GM21390 (cell line): ENCODE results near the gene CARD10.

Source experiments
- ATAC-seq: cut with Tn5 transposase; IDR thresholded peaks from one replicate; pipeline ENCODE4 v1.9.1; 2021; ENCODE audit not compliant: unreplicated experiment

The CARD10 gene, protein sequence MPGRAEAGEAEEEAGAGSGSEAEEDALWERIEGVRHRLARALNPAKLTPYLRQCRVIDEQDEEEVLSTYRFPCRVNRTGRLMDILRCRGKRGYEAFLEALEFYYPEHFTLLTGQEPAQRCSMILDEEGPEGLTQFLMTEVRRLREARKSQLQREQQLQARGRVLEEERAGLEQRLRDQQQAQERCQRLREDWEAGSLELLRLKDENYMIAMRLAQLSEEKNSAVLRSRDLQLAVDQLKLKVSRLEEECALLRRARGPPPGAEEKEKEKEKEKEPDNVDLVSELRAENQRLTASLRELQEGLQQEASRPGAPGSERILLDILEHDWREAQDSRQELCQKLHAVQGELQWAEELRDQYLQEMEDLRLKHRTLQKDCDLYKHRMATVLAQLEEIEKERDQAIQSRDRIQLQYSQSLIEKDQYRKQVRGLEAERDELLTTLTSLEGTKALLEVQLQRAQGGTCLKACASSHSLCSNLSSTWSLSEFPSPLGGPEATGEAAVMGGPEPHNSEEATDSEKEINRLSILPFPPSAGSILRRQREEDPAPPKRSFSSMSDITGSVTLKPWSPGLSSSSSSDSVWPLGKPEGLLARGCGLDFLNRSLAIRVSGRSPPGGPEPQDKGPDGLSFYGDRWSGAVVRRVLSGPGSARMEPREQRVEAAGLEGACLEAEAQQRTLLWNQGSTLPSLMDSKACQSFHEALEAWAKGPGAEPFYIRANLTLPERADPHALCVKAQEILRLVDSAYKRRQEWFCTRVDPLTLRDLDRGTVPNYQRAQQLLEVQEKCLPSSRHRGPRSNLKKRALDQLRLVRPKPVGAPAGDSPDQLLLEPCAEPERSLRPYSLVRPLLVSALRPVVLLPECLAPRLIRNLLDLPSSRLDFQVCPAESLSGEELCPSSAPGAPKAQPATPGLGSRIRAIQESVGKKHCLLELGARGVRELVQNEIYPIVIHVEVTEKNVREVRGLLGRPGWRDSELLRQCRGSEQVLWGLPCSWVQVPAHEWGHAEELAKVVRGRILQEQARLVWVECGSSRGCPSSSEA

DNA sequence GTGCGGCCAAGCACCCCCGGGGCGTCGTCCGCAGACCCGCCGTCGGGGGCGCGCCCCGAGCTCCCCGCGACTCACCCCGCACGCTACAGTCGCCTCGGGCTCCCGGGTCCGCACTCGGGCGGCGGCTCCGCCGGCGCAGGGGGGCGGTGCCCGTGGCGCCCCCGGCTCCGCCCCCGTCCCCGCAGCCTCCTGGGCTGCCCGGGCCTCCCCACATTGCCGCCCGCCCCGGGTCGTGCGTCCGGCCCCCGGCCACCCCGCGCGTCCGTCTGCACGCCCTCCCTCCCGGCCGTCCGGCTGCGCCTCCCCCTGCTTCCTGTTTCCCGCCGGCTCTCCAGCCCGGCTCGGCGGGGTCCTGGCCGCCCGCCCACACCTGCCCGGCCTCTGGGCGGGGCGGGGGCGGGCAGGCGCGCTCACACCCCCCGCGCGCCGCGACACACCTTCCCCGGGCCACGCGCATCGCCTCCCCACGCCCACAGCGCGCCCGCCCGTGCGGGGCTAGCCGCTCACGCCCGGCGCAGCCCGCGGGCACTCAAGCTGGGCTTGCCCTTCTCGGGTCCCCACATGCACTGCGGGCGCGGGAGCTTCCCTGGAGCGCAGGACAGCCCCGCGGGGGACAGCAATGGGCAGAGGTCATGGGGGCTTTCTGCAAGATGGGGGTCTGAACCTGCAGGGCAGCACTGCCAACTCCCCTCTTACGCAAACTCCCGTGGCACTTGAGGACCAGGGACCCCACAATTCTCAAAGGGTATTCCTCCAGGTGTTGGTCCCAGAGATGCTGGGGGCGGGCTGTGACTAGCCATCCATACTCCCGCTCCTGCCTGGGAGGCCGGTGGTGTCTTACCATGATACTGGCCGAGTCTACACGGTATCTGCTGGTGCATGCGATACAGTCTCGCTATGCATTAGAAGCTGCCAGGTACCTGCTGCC, at the start of gene CARD10:
Gene CARD10, minus strand, starts transcription at position 148 of the 928 bp plus-strand sequence. CDS start 215 bp downstream, outside the sequence.
- ATAC-seq = no peak

DNA sequence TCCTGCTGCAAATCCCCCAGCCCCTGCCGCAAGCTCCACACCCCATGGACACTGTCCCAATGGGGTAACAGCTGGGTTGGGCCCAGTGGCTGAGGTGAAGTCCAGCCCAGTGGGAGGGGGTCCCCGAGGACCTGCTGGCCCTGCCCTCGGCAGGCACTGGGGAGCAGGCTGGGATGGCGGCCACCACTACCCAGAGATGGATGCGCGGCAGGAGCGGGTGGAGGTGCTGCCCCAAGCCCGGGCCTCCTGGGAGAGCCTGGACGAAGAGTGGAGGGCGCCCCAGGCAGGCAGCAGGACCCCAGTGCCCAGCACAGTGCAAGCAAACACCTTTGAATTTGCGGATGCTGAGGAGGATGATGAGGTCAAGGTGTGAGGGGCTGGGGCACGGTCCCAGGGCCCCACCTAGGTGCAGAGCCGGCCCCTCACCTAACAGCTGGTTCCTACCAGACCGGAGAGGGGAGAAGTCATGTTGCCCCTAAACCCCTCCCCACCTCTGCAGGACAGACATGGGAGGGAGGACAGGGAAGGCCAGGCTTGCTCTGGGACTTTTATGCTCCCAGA, 49.3 kb upstream of the CARD10 start:
- no peak for ATAC-seq

DNA sequence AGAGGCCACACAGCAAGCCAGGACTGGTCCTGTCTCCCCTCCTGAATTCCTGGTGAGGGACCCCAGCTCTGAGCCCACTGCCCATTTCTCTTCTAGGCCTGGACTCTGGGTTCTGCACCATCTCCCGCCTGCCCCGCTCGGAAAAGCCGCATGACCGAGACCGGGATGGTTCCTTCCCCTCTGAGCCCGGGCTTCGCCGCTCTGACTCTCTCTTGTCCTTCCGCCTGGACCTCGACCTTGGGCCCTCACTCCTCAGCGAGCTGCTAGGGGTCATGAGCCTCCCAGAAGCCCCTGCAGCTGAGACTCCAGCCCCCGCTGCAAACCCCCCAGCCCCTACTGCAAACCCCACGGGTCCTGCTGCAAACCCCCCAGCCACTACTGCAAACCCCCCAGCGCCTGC, 48.8 kb upstream of the CARD10 start:
- no peak for ATAC-seq

DNA sequence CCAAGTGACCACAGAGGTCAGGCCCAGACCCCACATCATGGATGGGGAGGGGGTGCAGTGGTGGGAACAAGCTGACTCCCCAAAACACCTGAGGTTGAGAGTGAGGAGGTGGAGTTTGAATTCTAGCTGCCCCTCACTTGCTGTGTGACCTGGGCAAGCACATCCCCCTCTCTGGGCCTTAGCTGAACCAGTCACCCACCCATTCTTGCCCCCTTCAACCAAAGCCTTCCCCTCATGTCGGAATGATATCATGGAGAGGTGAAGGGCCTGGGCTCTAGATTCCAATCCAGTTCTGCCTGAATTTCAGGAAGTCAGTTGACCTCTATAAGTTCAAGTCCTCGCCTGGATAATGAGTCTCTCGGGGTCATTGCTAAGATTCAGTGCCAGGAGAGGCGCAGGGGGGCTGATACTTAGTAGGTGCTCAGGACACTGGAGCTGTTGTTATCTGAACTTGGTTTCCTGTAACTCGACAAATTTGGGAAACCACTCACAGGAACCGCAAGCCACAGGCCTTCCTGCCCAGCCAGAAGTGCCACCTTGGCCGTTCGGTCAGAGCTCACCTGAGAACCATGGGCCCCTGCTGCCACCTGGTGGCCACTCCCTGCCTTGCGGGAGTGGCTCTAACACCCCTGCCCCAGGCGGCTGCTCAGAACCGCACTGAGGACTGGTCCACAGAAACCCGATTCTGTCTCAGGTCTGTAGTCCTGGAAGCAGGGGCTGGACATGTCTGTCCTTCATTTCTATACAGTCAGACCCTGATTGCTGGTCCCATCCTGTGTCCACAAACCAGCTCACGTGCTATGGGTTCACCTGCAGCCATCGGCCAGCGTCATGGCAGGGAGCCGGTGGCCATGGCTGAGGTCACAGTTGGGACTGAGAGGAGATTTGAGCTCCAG, 47.9 kb upstream of the CARD10 start:
- ATAC-seq = no peak

DNA sequence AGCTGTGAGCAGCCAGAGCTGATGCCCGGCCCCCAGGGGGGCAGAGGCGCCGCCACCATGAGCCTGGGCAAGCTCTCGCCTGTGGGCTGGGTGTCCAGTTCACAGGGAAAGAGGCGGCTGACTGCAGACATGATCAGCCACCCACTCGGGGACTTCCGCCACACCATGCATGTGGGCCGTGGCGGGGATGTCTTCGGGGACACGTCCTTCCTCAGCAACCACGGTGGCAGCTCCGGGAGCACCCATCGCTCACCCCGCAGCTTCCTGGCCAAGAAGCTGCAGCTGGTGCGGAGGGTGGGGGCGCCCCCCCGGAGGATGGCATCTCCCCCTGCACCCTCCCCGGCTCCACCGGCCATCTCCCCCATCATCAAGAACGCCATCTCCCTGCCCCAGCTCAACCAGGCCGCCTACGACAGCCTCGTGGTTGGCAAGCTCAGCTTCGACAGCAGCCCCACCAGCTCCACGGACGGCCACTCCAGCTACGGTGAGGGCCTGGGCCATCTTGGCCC, 47.2 kb upstream of the CARD10 start:
- no peak for ATAC-seq

DNA sequence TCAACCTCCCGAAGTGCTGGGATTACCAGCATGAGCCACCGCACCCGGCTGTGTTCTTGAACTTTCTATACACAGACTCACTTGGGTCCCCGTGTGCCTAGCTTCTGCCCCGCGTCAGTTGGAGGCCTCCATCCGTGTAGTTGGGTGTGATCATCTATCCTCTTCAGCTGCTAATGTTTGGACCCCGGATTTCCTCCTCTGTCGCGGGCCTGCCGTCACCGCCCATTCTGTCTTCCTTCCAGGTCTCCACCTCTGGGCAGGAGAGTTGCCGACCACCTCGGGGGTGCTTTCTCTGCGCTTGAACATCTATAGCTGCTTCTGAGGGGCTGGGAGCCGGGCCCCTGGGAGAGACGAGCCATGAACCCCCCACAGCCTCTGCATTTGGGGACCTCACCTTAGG, 46.6 kb upstream of the CARD10 start:
- no peak for ATAC-seq

DNA sequence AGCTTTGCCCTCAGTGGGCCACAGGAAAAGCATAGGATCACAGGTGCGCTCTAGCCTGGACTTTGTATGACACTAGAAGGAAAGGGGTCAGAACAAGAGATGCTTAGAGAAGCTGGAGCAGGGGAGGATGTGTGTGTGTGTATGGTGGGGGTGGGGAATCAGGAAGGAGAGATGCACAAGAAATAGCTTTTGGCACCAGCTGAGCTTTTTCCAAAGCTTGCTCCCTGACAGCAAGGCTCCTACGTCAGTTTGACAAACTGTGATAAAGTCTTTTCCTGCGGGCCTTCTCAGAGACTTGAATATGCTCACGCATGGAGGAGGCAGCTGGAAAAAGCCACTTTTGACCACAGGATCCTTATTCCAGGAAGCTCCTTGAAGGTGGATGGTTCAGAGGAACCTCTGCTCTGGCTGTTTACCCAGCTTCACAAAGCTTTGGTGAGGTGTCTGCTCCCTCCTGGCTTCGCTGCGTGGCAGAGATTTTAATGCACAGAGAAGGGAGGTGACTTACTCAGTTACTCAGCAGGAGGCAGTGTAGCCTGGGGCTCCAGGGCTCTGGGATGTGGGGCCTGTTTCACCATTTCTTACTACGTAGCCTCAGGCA, 45.0 kb upstream of the CARD10 start:
- no peak for ATAC-seq

DNA sequence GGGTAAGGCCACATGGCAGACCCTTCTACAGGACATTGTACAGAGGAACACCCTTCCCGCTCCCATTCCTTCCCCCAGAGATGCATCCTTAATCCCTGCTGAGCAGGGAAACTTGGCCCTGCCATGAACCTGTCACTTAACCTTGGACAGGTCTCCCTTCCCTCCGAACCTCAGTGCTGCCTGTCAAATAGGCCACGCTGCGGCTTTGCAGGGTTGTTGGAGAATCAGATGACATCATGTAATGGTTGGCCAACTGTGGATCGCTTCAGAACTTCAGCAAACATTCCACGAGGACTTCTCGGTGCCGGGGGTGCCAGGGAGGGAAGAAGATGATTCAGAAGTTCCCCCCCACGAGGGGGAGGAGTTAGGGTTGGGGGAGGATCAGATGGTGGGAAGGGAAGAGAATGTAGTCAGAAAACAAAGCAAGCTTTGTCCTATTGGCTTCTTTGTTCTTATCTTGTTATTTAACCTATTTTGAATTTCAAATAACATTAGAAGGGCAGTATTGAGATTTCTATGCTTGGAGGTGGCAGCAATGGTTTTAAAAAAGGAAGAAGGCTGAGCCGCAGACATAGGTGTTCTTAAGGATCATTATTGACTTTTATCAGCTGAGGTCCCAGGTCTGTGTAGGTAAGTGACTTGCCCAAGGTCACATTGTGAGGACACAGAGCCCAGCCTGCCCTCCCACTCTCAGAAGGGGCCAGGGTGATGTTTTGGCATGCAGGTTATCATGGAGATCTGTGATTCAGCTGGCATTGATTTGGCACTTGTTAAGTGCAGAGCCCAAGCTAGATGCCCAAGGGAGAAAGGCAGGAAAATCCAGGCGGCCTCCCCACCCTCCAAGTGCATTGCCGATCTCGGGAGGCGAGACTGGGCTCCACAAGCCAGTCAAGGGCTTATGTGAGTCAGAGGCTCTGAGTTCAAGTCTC, 44.2 kb upstream of the CARD10 start:
- no peak for ATAC-seq

DNA sequence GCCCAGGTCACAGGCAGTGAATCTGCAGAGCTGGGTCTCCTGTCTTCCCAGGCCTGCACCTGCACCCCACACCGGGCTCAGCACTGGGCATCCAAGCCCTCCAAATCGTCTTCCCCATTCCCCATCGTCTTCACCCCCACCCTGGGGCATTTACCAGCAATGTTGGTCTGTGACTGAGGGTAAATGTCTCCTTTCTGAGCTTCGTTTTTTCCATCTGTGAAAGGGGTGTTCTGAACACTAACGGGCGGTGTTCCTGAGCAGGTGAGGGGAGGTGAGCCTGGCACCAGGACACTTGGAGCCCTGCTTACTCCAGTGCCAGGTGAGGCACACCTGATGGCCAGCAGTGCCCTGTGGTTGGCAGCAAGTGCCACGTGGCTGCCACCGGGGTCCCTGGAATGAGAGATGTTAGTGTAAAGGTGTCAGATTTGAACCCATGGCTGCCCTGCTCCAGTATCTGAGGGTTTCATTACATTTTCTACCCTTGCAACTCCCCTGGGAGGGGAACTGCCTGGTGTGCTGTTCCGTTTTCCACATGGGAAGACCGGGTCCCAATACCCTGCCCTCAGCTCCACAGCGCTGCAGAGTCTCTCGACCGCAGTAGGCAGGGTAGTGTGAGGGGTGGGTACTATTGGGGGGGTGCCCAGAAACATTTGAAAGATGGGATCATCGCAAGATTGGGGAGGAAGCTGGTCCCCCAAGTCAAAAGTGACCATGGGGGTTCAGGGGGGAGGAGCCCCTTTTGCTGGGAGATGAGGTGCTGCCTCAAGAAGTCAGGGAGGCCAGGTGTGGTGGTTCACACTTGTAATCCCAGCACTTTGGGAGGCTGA, 43.0 kb upstream of the CARD10 start:
- no peak for ATAC-seq

DNA sequence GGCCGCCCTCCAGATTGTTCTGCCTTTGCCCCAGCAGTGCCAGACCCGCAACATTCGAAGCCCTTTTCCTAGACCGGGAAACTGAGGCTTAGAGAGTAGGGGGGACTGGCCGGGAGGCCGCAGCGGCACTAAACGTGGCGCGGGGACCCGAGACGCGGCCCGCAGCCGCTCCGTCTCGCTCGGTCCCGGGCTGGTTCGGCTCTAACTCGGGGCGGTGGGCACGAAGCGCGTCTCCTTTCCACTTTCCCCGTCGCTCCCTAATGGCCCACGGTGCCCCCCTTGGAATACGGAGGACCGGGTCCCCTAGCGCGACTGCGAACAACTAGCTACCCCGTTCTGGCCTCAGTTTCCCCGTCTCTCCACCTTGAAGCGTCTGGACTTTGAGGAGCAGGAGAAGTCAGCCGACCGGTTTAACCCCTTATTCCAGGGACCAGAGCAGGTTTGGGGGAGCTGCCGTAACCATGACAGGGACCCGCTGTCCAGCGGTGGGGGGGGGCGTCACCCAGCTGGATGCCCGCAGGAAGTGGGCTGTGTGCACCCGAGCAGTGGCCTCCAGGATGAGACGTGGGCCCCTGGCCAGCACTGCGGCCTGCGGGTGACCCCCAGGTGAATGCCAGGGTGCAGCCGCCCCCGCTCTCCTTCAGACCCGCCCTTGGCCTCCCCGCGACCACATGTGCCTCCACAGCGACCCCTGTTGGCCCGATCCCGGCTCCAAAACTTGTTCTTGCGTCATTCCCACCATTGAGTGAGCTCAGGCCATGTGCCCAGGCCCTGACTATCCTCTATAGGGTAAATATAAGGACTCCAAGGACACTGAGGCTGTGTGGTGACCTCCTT, 42.2 kb upstream of the CARD10 start:
- ATAC-seq = no peak

DNA sequence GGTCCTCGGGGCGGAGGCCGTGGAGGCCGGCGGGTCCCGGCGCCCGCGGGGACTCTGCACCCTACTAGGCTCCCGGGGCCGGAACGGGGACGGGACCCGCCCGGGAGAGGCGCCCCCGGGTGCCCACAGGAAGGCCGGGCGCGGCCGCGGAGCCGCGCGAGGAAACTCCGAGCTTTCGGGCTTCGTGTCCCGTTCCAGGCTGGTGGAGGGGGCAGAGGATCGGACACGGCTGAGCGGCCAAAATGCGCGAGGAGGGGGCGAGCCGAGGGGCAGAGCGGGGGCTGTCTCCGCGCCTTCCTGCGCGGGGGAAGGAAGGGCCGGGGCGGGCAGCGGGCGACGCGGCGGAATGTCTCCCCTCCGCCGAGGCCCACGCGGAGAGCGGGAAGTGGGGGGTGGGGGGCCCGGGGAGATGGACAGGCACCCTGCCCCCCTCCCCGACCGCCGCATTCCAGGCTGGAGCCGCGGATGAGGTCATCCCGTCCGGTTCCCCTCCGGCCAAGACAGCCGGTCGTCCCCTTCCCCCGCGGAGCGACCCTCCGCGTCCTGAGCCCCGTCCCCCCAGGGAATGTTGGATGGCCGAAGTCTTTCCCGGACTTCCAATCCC, 41.5 kb upstream of the CARD10 start:
- ATAC-seq = no peak

DNA sequence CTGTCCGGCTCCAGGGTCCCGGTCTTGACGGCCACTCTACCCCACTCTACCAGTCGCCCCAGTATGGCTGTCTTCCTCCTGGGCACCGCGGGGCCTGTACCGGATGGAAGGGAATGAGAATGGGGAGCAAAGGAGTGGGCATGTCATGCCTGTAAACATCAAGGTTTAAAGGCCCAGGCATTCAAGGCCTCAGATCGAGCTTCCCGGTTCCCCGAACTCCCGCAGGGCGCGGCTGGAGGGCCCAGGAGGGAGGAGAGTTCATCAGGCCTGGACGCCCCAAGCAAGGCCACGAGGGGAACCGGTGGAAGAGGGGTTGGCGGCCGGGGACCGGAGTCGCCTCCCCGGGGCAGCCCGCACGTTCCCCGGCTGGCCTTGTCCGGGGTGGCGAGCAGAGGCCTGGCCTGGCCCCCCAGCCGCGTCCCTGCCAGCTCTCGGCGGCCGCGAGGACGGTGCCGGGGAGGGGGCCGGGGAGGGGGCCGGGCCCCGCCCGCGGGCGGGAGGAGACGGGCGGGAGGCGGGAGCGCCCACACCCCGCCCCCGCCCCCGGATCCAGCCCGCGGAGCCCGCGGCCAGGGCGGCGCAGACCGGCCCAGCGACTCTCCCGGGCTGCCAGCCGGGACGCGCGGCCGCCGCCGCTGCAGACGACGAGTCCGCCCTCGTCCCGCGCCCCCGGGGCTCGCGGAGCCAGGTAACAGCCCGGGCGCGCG, 40.8 kb upstream of the CARD10 start, which contains the start of gene CDC42EP1:
Gene CDC42EP1, plus strand, starts transcription at position 580 of the 707 bp plus-strand sequence. CDS start 5,870 bp downstream, outside the sequence.
- ATAC-seq = no peak

DNA sequence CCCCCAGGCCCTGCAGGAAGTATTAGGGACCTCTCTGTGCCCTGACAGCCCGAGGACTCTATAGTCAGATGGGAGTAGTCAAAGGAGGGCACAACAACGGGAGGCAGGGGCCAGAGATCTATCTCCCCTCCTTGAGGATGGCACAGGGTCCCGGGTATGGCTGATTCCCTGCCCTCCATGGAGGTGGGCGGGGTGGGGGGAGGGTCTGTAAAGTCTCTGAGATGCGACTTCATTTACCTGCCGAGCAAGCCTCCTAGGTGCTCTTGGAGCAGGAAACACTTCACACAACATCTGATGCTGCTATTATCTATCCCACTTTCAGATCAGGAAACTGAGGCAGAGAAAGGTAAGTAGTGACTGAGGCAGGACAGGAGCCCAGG, 40.3 kb upstream of the CARD10 start:
- no peak for ATAC-seq

DNA sequence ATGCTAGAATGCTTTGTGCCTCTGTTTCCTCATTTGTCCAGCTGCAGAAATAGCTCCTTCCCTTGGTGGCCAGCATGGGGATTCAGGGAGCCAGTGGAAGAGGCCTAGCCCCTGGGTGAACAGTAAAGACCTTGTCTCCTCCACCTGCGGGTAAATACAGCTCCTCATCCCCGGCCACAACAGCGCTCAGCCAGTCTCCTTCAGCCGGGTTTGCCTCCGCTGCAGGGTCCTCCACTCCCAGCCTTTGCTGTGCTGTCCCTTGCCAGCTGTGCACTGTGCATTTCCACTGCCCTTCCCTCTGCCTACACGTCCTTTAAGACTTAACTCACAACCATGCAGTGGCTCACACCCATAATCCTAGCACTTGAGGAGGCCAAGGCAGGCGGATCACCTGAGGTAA, 39.6 kb upstream of the CARD10 start:
- no peak for ATAC-seq
